ENCODE results near the gene UBXN2A.
"Not testable (repeated sequence)": the region's sequence is repeated elsewhere in the genome, so short reads cannot be mapped to it uniquely, and the experiment has no call there.

The UBXN2A gene

GRCh38 chr2:23943666-23944065 is 3.4 kb downstream of the UBXN2A start:
- no peak for DNase-seq

- DNase-seq: no peak
Observed at GRCh38 chr2:23944527-23944926, 4.3 kb downstream of the UBXN2A start.

DNA sequence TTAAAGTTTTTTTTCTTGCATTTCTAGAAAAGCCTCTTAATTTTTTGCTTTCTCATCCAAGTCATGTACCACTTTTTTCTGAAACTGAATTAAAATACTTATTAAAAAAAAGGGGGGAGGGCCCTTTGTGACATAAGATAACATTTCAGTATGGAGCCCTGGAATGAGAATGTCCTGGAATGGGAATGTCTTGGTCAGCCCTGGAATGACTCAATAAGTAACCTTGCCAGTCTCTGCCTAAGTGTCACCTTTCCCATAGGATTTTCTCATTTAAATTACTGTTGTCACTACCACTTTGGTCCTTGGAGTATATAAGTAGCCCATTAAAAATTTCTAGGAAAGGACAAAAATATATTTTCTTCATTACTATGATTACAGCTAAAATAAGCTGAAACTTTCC is 4.7 kb downstream of the UBXN2A start:
- DNase-seq: no peak

DNA sequence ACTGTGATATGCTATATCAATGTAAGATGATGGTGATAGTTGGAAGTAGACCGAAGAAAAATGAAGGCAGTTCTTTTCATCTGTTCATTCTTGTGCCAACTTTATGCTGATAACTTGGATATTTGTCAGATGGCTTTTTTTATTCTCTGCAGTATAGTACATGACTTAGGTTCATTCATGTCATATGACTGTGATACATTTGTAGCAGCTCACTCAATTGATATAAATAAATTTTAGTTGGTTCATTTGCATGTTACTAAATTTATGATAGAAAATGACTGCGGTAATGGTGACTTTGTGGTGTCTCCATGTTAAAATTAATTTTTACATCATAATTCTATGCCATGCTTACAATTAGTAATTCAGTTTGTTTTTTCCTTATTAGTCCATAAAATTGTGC is 7.1 kb downstream of the UBXN2A start:
- DNase-seq: no peak

DNA sequence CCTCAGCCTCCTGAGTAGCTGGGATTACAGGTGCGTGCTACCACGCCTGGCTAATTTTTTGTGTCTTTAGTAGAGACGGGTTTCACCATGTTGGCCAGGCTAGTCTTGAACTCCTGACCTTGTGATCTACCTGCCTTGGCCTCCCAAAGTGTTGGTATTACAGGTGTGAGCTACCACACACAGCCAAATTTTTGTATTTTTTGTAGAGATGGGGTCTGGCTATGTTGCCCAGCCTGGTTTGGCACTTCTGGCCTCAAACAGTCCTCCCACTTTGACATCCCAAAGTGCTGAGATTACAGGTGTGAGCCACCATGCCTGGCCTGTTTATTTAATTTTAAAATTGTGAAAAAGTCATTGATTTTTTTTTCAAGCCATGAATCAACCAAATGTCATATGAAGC is 12.3 kb downstream of the UBXN2A start:
- DNase-seq: not testable (repeated sequence)

DNA sequence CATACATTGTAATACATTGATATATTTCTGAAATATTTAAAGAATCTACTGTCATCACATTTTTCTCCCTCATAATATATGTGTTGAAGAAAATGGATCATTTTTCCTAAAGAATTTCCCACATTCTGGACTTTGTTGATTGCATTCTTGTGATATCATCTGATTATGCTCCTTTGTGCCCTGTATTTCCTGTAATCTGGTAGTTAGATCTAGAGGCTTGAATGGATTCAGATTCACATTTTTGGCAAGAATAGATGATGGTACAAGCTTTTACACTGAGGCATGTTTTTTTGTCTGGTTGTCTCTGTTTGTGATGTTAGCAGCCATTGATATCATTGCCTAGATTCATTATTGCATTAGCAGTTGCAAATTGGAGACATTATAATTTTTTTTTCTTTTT is 13.4 kb downstream of the UBXN2A start:
- DNase-seq: no peak

DNA sequence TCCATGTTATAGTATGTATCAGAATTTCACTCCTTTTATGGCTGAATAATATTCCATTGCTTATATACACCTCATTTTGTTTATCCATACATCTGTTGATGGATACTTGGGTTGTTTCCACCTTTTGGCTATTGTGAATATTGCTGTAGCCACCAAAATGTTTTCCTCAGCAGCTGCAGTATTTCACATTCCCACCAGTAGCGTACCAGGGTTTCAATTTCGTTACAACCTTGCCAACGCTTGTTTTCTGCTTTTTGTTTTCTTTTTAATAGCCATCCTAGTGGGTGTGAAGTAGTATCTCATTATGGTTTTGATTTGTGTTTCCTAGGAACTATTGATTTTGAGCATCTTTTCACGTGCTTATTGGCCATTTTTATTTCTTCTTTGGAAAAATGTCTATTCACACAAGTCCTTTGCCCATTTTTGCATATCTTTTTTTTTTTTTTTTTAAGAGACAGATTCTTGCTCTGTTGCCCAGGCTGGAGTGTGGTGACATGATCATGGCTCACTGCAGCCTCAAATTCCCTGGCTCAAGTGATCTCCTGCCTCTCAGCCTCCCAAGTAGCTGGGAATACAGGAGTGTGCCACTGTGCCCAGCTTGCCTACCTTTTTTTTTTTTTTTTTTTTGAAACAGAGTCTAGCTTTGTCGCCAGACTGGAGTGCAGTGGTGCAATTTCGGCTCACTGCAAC is 14.2 kb downstream of the UBXN2A start:
- DNase-seq: no peak

GRCh38 chr2:23967846-23968245 is 27.6 kb downstream of the UBXN2A start:
- no peak for DNase-seq

- DNase-seq: no peak
Observed at GRCh38 chr2:23976883-23977282, 36.6 kb downstream of the UBXN2A start.

- DNase-seq: no peak
Observed at GRCh38 chr2:23988371-23988770, 48.1 kb downstream of the UBXN2A start.

- DNase-seq: no peak
Observed at GRCh38 chr2:23992931-23993330, 52.7 kb downstream of the UBXN2A start.

DNA sequence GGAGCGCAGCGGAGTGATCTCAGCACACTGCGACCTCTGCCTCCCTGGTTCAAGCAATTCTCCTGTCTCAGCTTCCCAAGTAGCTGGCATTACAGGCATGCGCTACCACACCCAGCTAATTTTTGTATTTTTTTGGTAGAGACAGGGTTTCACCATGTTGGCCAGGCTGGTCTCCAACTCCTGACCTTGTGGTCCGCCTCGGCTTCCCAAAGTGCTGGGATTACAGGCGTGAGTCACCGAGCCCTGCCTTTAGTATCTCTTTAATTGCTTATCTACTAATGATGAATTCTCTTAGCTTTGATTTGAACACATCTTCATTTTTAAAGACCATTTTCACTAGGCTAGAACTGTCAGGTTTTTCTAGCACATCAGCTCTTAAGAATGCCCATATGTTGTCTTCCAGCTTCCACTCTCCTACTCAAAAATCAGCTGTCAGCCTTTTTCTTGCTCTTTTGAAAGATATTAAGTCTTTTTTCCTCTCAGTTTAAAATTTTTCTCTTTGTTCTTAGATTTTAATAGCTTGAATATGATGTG is 53.5 kb downstream of the UBXN2A start:
- no peak for DNase-seq

- no peak for DNase-seq
Observed at GRCh38 chr2:23994567-23994966, 54.3 kb downstream of the UBXN2A start.

DNA sequence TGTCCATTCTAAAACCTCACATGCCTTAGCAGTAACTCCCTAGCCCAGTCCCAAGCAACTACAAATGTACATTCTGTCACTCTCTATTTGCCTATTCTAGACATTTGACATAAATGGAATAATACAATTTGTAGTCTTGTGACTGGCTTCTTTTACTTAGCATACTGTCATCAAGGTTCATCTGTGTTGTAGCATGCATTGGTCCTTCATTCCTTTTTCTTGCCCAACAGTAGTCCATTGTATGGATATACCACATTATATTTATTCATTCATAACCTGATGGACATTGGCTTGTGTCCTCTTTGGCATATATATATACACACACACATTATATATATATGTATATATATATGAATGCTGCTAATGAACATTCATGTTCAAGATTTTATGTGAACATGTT is 67.4 kb downstream of the UBXN2A start:
- no peak for DNase-seq

DNA sequence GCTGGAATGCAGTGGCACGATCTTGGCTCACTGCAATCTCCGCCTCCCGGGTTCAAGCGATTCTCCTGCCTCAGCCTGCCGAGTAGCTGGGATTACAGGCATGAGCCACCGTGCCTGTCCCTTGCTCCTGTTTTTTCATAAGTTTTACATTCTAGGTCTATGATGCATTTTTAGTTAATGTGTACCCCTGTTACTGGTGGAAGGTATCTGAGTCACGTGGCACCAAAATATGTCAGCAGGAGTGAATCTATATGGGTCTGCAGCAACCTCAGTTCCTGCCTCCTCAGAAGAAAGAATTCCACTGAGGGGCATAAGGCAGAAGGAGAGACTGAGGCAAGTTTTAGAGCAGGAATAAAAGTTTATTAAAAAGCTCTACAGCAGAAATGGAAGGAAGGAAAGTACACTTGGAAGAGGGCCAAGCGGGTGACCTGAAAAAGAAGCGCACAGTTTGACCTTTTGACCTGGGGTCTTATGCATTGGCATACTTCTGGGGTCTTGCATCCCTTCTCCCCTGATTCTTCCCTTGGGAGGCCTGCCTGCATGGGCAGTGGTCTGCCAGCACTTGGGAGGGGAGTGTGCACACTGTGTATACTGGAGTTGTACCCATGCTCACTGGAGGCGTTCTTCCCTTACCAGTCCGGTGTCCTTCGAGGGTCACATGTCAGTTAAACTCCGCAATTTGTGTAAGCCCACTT is 68.6 kb downstream of the UBXN2A start:
- no peak for DNase-seq

GRCh38 chr2:24009367-24009679 is 69.1 kb downstream of the UBXN2A start:
- no peak for DNase-seq

DNA sequence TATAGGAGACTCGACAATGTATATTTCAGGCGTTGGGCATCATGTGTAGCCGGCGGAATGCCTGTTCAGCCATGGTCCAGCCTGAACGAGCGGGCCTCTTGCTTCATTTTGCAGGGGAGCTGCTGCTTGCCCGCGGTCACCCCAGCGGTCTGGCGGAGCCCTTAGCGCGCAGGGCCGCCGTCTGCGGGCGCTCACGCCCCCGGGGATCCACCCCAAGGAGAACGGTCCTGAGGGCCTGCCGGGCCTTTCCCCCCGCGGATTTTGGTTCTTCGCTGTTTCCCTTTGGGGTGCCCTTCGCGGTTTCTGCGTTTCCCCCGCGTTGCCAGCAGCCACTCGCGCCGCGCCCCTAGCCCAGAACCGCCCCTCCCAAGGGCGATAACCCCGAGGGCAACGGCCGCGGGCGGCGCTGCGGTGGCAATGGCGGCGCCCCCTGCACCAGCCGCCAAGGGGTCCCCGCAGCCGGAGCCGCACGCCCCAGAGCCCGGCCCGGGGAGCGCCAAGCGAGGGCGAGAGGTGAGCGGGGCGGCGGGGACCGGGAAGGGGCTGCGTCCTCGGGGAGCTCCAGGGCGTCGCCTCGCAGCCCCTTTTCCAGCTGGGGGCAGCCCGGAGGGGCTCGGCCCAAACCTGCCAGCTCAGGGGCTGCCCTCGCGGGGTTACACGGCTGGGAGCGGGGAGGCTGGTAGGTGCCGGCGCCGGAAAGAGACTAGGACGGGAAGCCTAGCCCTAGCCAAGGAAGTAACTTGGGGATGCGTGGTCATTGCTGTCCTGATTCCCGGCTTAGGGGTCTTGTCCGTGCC is 69.6 kb downstream of the UBXN2A start, which contains the start of gene MFSD2B:
TSS of gene MFSD2B (plus strand) at position 406 of the 797 bp plus-strand sequence. CDS start at position 418, 12 bp downstream.
- DNase-seq: no peak

DNA sequence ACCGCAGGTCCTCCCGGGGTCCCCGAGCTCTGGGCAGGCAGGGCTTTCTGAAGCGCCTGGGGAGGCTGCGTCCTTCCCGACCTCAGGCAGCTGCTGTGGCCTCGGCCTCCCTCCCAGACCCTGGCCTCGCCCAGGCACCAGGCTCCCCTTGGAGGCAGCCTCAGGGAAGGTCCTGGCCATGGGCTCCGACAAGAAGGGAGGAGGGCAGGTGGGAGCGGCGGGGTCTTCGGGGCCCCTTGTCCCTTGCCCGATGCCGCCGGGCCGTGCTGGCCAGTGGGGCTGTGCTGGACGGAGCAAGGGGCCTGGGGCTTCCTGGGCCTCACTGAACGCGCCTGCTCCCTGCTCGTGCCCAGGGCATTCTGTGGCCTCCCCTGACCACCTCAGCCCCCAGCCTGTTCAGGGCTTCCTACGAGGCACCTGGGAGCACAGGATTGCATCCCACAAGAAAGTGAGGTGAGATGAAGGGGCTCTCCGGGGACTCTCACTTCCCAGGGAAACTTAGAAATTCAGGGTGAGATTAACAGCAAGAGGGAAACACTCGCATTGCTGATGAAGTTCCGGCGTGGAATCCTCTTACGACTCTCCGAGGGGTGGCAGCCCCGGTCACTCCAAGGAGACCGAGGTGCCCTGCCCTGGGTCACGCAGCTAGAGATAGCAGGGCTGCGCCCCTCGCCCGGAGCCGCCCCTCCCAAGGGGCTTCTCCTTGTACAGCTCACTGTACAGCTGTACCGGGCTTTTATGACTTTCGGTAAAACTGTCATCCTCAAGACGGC is 70.4 kb downstream of the UBXN2A start:
- DNase-seq: no peak

DNA sequence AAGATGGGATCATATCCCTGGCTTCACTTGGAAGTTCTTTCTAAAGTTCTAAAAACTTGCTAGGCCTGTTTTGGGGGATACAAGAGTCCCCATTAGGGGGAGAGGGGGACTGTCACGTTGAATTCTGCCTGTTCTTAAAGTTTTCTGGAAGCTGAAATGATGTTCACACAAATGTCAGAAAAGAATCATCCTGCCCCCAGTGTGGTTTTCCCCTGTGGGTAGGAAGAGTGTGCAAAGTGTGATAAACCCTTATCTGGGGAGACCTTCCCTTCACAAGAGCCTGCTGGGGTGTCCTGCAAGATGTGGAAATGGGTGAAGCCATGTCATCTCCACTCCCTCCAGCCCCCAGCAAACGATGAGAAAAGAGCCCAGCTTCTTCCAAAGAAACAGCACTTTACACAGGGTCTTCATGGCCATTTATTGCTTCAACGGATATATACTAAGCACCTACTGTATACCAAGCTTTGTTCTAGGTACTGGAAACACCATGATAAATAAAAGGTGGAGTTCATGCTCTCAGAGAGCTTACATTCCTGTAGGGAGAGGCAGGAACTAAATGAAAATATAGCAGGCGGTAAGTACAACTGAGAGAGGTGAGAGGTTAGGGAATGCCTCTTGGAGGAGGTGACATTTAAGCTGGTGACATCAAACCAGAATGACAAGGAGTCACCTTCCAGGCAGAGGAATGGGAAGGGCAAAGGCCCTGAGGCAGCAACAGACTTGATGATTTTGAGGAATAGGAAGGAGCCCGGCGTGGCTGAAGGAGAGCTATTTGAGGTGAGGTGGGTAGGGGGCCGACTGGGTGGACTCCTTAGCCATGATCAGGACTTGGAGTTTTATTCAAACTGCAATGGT is 71.2 kb downstream of the UBXN2A start:
- no peak for DNase-seq

DNA sequence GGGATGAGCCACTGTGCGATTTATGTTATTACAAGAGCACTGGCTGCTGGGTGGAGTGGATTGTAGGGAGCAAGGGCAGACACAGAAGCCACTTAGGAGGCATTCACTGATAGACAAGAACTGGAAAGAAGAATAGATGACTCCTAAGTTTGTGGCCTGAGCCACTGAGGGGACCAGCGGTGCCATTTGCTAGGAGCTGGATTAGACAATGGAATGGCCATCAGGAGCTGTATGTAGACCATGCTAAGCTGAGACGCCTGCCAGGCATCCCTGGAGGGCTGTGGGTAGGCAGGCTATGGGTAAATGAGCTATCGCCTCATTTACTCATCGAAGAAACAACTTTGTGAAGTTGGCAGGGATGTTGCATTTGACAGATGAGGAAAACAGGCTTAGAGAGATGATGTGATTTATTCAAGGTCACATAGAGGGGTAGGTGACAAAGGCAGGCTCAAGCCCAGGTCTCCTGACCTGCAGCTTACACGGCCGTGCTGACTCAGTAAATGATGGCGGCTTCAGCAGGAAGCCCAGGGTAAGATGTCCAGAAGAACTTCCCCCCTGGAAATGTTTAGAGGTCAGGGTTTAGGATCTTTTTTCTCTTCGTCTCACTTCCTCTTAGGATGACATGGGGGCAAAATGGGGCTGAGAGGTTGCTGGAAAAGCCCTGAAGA is 72.4 kb downstream of the UBXN2A start:
- DNase-seq: no peak

DNA sequence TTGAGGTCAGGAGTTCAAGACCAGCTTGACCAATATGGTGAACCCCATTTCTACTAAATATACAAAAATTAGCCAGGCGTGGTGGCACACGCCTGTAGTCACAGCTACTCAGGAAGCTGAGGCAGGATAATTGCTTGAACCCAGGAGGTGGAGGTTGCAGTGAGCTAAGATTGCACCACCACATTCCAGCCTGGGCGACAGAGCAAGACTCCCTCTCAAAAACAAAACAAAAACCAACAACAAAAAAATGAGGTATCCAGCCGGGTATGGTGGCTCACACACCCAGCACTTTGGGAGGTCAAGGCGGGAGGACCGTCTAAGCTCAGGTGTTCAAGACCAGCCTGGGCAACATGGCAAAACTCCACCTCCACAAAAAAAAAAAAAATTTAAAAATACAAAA is 74.6 kb downstream of the UBXN2A start:
- DNase-seq: not testable (repeated sequence)
